Endothelial cell of umbilical vein (primary cell): ENCODE data around the gene ENTPD3. TPM values are rescaled to one million over a fixed set of nuclear protein-coding genes. Genes with fewer than 3 reads are reported as not detected.

Experiments
- BruUV-seq: library from RNA; stranded (reverse); fragments of 400-500 nt; replicated peaks from 2 replicates; lab custom pipeline; 2021; lab: Mats Ljungman, UMichigan
- CTCF ChIA-PET: fragments of 300-600, 350-600 bp; sonication (Branson Sonifier 250); formaldehyde crosslinking; loops from one replicate; lab custom pipeline; 2021; ENCODE audit warnings: antibody characterized with exemption, inconsistent platforms; lab: Charles Lee
- POLR2A ChIA-PET: fragments of 300-600, 350-600 bp; sonication (Branson Sonifier 250); formaldehyde crosslinking; loops from one replicate; lab custom pipeline; 2021; ENCODE audit warnings: antibody characterized with exemption, inconsistent platforms; lab: Charles Lee
- DNase-seq: peaks from one replicate; pipeline ENCODE4 v3.0.0-alpha.2; 2011; ENCODE audit warnings: low read depth, low spot score
- FAIRE-seq: peaks from 2 replicates; lab custom pipeline; 2011; peaks lifted over from hg19 to GRCh38; lab: Jason Lieb, UNC
- H2AFZ ChIP-seq: 2 replicates; pipeline ENCODE4 v1.6.0; 2012; ENCODE audit warnings: low read depth, low read length, control low read depth, inconsistent platforms
- H3K27ac ChIP-seq: 2 replicates; pipeline ENCODE4 v1.5.1; 2011; ENCODE audit warnings: low read depth, mild to moderate bottlenecking, control low read depth, low read length, moderate library complexity; ENCODE audit not compliant: insufficient read depth
- H3K27me3 ChIP-seq, 2 experiments: 2 replicates each; pipeline versions ENCODE4 v1.6.0 to v1.6.1; 2011; ENCODE audit warnings: low read length in 2 of 2, mixed read lengths in 1 of 2; ENCODE audit not compliant: control insufficient read depth in 2 of 2, insufficient read depth in 2 of 2
- H3K36me3 ChIP-seq, 2 experiments: 2 replicates in 1 of 2; 3 replicates in 1 of 2; pipeline ENCODE4 v1.5.1; 2011; ENCODE audit warnings: low read length in 2 of 2, mild to moderate bottlenecking in 1 of 2, moderate library complexity in 1 of 2; ENCODE audit not compliant: control insufficient read depth in 2 of 2, insufficient read depth in 2 of 2; ENCODE audit errors: extremely low read depth in 1 of 2
- H3K4me1 ChIP-seq: 3 replicates; pipeline ENCODE4 v1.5.1; 2011; ENCODE audit warnings: mild to moderate bottlenecking, low read length; ENCODE audit not compliant: control insufficient read depth, insufficient read depth; ENCODE audit errors: extremely low read depth
- H3K4me2 ChIP-seq: 2 replicates; pipeline ENCODE4 v1.6.1; 2011; ENCODE audit warnings: low read length, control low read depth, mixed read lengths; ENCODE audit not compliant: insufficient read depth
- H3K4me3 ChIP-seq, 3 experiments: fragments of 200-600 bp in 1 of 3; sonication (generic), shearing (Covaris generic) in 1 of 3; replicated peaks in 1 of 3; 2 replicates each; pipeline ENCODE4 v1.5.1; 2011 to 2016; ENCODE audit warnings: control low read depth in 3 of 3, low read length in 3 of 3, mild to moderate bottlenecking in 2 of 3, inconsistent platforms in 1 of 3, low read depth in 1 of 3, moderate library complexity in 1 of 3; ENCODE audit not compliant: insufficient read depth in 1 of 3
- H3K79me2 ChIP-seq: 2 replicates; pipeline ENCODE4 v1.6.0; 2012; ENCODE audit warnings: low read length, inconsistent platforms; ENCODE audit not compliant: control insufficient read depth, insufficient read depth
- H3K9ac ChIP-seq: replicated peaks from 2 replicates; pipeline ENCODE3; 2011; ENCODE audit warnings: low read length, control low read depth; ENCODE audit not compliant: insufficient read depth; ENCODE audit errors: extremely low read depth
- H3K9me1 ChIP-seq: replicated peaks from 3 replicates; pipeline ENCODE4 v1.6.0; 2011; ENCODE audit warnings: mild to moderate bottlenecking, low read length; ENCODE audit not compliant: control insufficient read depth, insufficient read depth; ENCODE audit errors: extremely low read depth
- H3K9me3 ChIP-seq: replicated peaks from 2 replicates; pipeline ENCODE4 v1.5.1; 2012; ENCODE audit warnings: low read length, inconsistent platforms; ENCODE audit not compliant: control insufficient read depth, insufficient read depth
- H4K20me1 ChIP-seq: replicated peaks from 2 replicates; pipeline ENCODE3; 2011; ENCODE audit warnings: mild to moderate bottlenecking, low read length; ENCODE audit not compliant: control insufficient read depth, insufficient read depth; ENCODE audit errors: extremely low read depth
- EZH2 ChIP-seq: IDR thresholded peaks from 2 replicates; pipeline ENCODE4 v1.6.1; 2012; ENCODE audit warnings: borderline replicate concordance, low read depth, mild to moderate bottlenecking, moderate library complexity, low read length, inconsistent platforms; ENCODE audit not compliant: severe bottlenecking
- FOS ChIP-seq: IDR thresholded peaks from 2 replicates; pipeline ENCODE4 v1.6.1; 2011; ENCODE audit warnings: mild to moderate bottlenecking, low read length, moderate library complexity, borderline replicate concordance; ENCODE audit not compliant: insufficient read depth
- GATA2 ChIP-seq: IDR thresholded peaks from 2 replicates; pipeline ENCODE4 v1.7.0; 2011; ENCODE audit warnings: low read depth, mild to moderate bottlenecking, moderate library complexity, mixed read lengths, low read length; ENCODE audit not compliant: insufficient read length, insufficient read depth
- JUN ChIP-seq: IDR thresholded peaks from 2 replicates; pipeline ENCODE4 v1.6.1; 2011; ENCODE audit warnings: borderline replicate concordance, low read depth; ENCODE audit not compliant: insufficient read length, insufficient read depth
- MYC ChIP-seq: IDR thresholded peaks from one replicate; pipeline ENCODE4 v1.6.1; 2011; ENCODE audit warnings: mild to moderate bottlenecking, low read depth, low read length
- POLR2A ChIP-seq: IDR thresholded peaks from 2 replicates; pipeline ENCODE4 v1.6.1; 2012; ENCODE audit warnings: low read depth, mild to moderate bottlenecking, control low read depth, low read length
- POLR2AphosphoS5 ChIP-seq: IDR thresholded peaks from 2 replicates; pipeline ENCODE4 v1.6.1; 2012; ENCODE audit warnings: low read depth, mild to moderate bottlenecking, control low read depth, low read length, moderate library complexity; ENCODE audit not compliant: insufficient read depth
- dilution Hi-C: fragments of 300-500 bp; cut with MboI; formaldehyde crosslinking; loops from one replicate; pipeline ENCODE4 v1.15.0; 2019; ENCODE audit warnings: low sequenced_read_pairs; ENCODE audit not compliant: extremely low pct_ligation_motif_present
- intact Hi-C: fragments of 100-400 bp; cut with micrococcal nuclease; formaldehyde crosslinking; loops from one replicate; pipeline ENCODE4 v1.10.0; 2022
- polyA plus RNA-seq, 4 experiments: library from polyadenylated mRNA; depleted of rRNA in 3 of 4; stranded (reverse) in 3 of 4; unstranded in 1 of 4; fragments of >200 nt; gene quantifications; 2 replicates each; pipeline versions ENCODE4 v1.2.1 to v1.2.3, GENCODE V29; 2011 to 2012; ENCODE audit warnings: missing spikeins in 1 of 4
- total RNA-seq: library from RNA; stranded (reverse); gene quantifications from 2 replicates; pipeline ENCODE4 v1.2.3, GENCODE V29; 2021
- TF ChIP-seq, protein P1 (sequence below), 2 donors: IDR thresholded peaks; 1 replicate in 1 of 2; 2 replicates in 1 of 2; pipeline ENCODE4 v1.5.1; 2011; ENCODE audit warnings: low read length in 2 of 2, mild to moderate bottlenecking in 2 of 2, moderate library complexity in 2 of 2, control low read depth in 1 of 2, inconsistent platforms in 1 of 2, low read depth in 1 of 2; ENCODE audit not compliant: insufficient read depth in 1 of 2; ENCODE audit errors: extremely low read depth in 1 of 2

The ENTPD3 gene
- total and polyA plus RNA-seq, 2 donors (not counting 3 experiments of a cell fraction or from before 2014, with no cell fraction given) = not detected

DNA sequence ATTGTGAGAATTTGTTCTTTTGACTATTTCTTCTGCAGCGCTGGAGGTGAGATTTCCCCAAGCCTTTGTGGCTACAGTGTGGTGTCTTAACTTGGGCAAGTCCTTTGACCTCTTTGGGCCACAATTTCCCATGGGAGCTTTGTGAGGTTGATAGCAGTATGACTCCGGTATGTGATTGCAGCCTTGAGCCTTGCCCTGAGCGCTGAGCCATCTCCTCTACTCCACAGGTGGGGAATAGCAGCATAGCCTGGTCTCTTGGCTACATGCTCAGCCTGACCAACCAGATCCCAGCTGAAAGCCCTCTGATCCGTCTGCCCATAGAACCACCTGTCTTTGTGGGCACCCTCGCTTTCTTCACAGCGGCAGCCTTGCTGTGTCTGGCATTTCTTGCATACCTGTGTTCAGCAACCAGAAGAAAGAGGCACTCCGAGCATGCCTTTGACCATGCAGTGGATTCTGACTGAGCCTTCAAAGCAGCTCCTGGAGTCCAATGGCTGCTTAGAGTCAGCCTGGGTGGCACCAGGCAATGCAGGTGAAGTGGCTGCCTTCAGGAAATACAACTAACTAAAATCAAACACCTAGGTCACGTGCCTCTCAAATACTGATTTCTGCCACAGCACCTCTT is 40.2 kb downstream of the ENTPD3 start:
- Histone ChIP-seq H3K27ac (no peak overlapping the region), H3K79me2 (no peaks in the 10 kb centered on the region), H3K4me2 (no peak overlapping the region), H3K9me3 (no peaks in the 10 kb centered on the region), H3K36me3 (no peaks in the 10 kb centered on the region), H2AFZ (no peak overlapping the region), H3K27me3 (no peaks in the 10 kb centered on the region), H3K4me1 (no peaks in the 10 kb centered on the region), H3K9ac (no peak overlapping the region), H4K20me1 (no peaks in the 10 kb centered on the region), H3K4me3 (no peak overlapping the region), H3K9me1 (no peaks in the 10 kb centered on the region)
- dilution Hi-C loops (no loop called here), intact Hi-C loops (no loop called here)
- BruUV-seq = no TSS peak
- FAIRE-seq = no peak
- POLR2A ChIA-PET = no interaction called here
- CTCF ChIA-PET = no interaction called here
- TF ChIP-seq POLR2A = no peak
- TF ChIP-seq EZH2 = no peak
- TF ChIP-seq FOS = no peak
- TF ChIP-seq, protein P1, sequence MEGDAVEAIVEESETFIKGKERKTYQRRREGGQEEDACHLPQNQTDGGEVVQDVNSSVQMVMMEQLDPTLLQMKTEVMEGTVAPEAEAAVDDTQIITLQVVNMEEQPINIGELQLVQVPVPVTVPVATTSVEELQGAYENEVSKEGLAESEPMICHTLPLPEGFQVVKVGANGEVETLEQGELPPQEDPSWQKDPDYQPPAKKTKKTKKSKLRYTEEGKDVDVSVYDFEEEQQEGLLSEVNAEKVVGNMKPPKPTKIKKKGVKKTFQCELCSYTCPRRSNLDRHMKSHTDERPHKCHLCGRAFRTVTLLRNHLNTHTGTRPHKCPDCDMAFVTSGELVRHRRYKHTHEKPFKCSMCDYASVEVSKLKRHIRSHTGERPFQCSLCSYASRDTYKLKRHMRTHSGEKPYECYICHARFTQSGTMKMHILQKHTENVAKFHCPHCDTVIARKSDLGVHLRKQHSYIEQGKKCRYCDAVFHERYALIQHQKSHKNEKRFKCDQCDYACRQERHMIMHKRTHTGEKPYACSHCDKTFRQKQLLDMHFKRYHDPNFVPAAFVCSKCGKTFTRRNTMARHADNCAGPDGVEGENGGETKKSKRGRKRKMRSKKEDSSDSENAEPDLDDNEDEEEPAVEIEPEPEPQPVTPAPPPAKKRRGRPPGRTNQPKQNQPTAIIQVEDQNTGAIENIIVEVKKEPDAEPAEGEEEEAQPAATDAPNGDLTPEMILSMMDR (IDR thresholded peaks at IDR 0.05; ENCODE audit: extremely low read depth in 1 of 2, insufficient read depth in 1 of 2, low read depth in 1 of 2, low read length in 2 of 2) = no peak
- no peak for TF ChIP-seq POLR2AphosphoS5
- no peak for TF ChIP-seq MYC
- TF ChIP-seq JUN = no peak
- no peak for TF ChIP-seq GATA2
- DNase-seq = no peak
